HCT116 (cell line): ENCODE data around the gene CAMKK2. TPM values are rescaled to one million over a fixed set of nuclear protein-coding genes. Genes with fewer than 3 reads are reported as not detected.

Source experiments
- ATAC-seq: fragments of 200-7000 bp; cut with Tn5 transposase; 2 replicates; pipeline ENCODE4 v1.9.1; 2020; ENCODE audit warnings: mild to moderate bottlenecking, moderate library complexity
- BruUV-seq: library from RNA; stranded (reverse); fragments of 400-500 nt; replicated peaks from 2 replicates; lab custom pipeline; 2021; lab: Mats Ljungman, UMichigan
- CTCF ChIA-PET: fragments of 300-600 bp; sonication (Branson Sonifier 250); formaldehyde crosslinking; loops from one replicate; lab custom pipeline; 2021; ENCODE audit warnings: antibody characterized with exemption; lab: Charles Lee
- POLR2A ChIA-PET: fragments of 300-600, 350-600 bp; sonication (Branson Sonifier 250); formaldehyde crosslinking; loops from one replicate; lab custom pipeline; 2021; ENCODE audit warnings: antibody characterized with exemption; lab: Charles Lee
- RAD21 ChIA-PET, 2 experiments: fragments of 300-600 bp; sonication (Branson Sonifier 250); formaldehyde crosslinking; loops; one replicate each; lab custom pipeline; 2023; ENCODE audit warnings: low total read pairs in 2 of 2; ENCODE audit not compliant: uncharacterized antibody in 2 of 2, unreplicated experiment in 2 of 2, low non-redundant PET in 1 of 2; lab: Charles Lee
- DNase-seq: peaks from one replicate; pipeline ENCODE4 v3.0.0-alpha.2; 2010; ENCODE audit warnings: low read depth, low spot score
- H2AFZ ChIP-seq: fragments of 200-600 bp; shearing (Covaris generic), sonication (generic); 2 replicates; pipeline ENCODE4 v1.6.1; 2017; ENCODE audit warnings: low read depth, mixed run types, mixed read lengths, antibody characterized with exemption, low read length; ENCODE audit not compliant: poor library complexity, severe bottlenecking
- H3K27ac ChIP-seq: 2 replicates; pipeline ENCODE4 v1.5.1; 2012; ENCODE audit warnings: low read depth, low read length
- H3K27me3 ChIP-seq: fragments of 200-600 bp; sonication (generic); 2 replicates; pipeline ENCODE4 v1.6.1; 2016; ENCODE audit warnings: mixed run types, low read length, mixed read lengths; ENCODE audit not compliant: insufficient read depth
- H3K36me3 ChIP-seq, 2 experiments: fragments of 200-500 bp in 1 of 2; fragments of 200-600 bp in 1 of 2; sonication (Bioruptor generic) in 1 of 2; sonication (generic) in 1 of 2; 2 replicates each; pipeline versions ENCODE4 v1.5.1 to v1.6.1; 2014 to 2016; ENCODE audit warnings: low read length in 2 of 2, inconsistent platforms in 1 of 2, mixed read lengths in 1 of 2, mixed run types in 1 of 2; ENCODE audit not compliant: insufficient read depth in 2 of 2, control insufficient read depth in 1 of 2
- H3K4me1 ChIP-seq, 2 experiments: fragments of 200-600 bp in 1 of 2; sonication (generic) in 1 of 2; 2 replicates each; pipeline versions ENCODE4 v1.5.1 to v1.6.1; 2012 to 2017; ENCODE audit warnings: low read length in 2 of 2, inconsistent platforms in 1 of 2, mild to moderate bottlenecking in 1 of 2, mixed read lengths in 1 of 2, mixed run types in 1 of 2, moderate library complexity in 1 of 2; ENCODE audit not compliant: insufficient read depth in 2 of 2, control insufficient read depth in 1 of 2
- H3K4me2 ChIP-seq: fragments of 200-600 bp; sonication (generic); 2 replicates; pipeline ENCODE4 v1.6.1; 2017; ENCODE audit warnings: mixed run types, low read length, mixed read lengths
- H3K4me3 ChIP-seq, 2 experiments: fragments of 200-600 bp in 1 of 2; sonication (generic) in 1 of 2; replicated peaks in 1 of 2; 2 replicates each; pipeline ENCODE4 v1.5.1; 2011 to 2016; ENCODE audit warnings: low read length in 2 of 2, control low read depth in 1 of 2, low read depth in 1 of 2, mild to moderate bottlenecking in 1 of 2, mixed read lengths in 1 of 2, mixed run types in 1 of 2
- H3K79me2 ChIP-seq: fragments of 200-600 bp; sonication (generic); 2 replicates; pipeline ENCODE4 v1.6.1; 2017; ENCODE audit warnings: mild to moderate bottlenecking, mixed run types, low read length, moderate library complexity, mixed read lengths; ENCODE audit not compliant: insufficient read depth
- H3K9ac ChIP-seq: fragments of 200-600 bp; sonication (generic); 2 replicates; pipeline ENCODE4 v1.6.1; 2016; ENCODE audit warnings: low read length, mixed read lengths
- H3K9me2 ChIP-seq: fragments of 200-600 bp; sonication (generic), shearing (Covaris generic); 2 replicates; pipeline ENCODE4 v1.6.1; 2017; ENCODE audit warnings: mixed run types, mild to moderate bottlenecking, moderate library complexity; ENCODE audit not compliant: insufficient read depth
- H3K9me3 ChIP-seq, 2 experiments: fragments of 200-500 bp in 1 of 2; fragments of 200-600 bp in 1 of 2; sonication (Bioruptor generic) in 1 of 2; sonication (generic) in 1 of 2; 2 replicates each; pipeline ENCODE4 v1.6.1; 2014 to 2017; ENCODE audit warnings: low read length in 2 of 2, mixed read lengths in 2 of 2, inconsistent platforms in 1 of 2, low read depth in 1 of 2, mild to moderate bottlenecking in 1 of 2, mixed run types in 1 of 2, moderate library complexity in 1 of 2; ENCODE audit not compliant: control insufficient read depth in 1 of 2, insufficient read depth in 1 of 2
- H4K20me1 ChIP-seq: fragments of 200-600 bp; sonication (generic), shearing (Covaris generic); 2 replicates; pipeline ENCODE4 v1.6.1; 2017; ENCODE audit warnings: mixed run types, mild to moderate bottlenecking, moderate library complexity; ENCODE audit not compliant: insufficient read depth
- ATF3 ChIP-seq: IDR thresholded peaks from 2 replicates; pipeline ENCODE4 v1.6.1; 2012
- CBX3 ChIP-seq: IDR thresholded peaks from 2 replicates; pipeline ENCODE4 v1.6.1; 2012; ENCODE audit warnings: low read depth
- CEBPB ChIP-seq: IDR thresholded peaks from 2 replicates; pipeline ENCODE4 v1.6.1; 2012; ENCODE audit warnings: low read depth
- EGR1 ChIP-seq: IDR thresholded peaks from 2 replicates; pipeline ENCODE4 v1.6.1; 2012; ENCODE audit warnings: low read depth
- EZH2phosphoT487 ChIP-seq: fragments of 200-600 bp; IDR thresholded peaks from 2 replicates; pipeline ENCODE4 v1.6.1; 2018; ENCODE audit warnings: antibody characterized with exemption, borderline replicate concordance
- JUND ChIP-seq: IDR thresholded peaks from 2 replicates; pipeline ENCODE4 v1.6.1; 2012
- POLR2A ChIP-seq: IDR thresholded peaks from 2 replicates; pipeline ENCODE4 v1.7.0; 2011; ENCODE audit warnings: borderline replicate concordance; ENCODE audit not compliant: insufficient read depth, insufficient read length; ENCODE audit errors: extremely low read depth
- RAD21 ChIP-seq: IDR thresholded peaks from 2 replicates; pipeline ENCODE4 v1.6.1; 2012; ENCODE audit warnings: low read depth, mild to moderate bottlenecking
- SIN3A ChIP-seq: IDR thresholded peaks from 2 replicates; pipeline ENCODE4 v1.6.1; 2012; ENCODE audit warnings: low read depth
- SP1 ChIP-seq: IDR thresholded peaks from 2 replicates; pipeline ENCODE4 v1.6.1; 2012; ENCODE audit warnings: low read depth
- SRF ChIP-seq: IDR thresholded peaks from 2 replicates; pipeline ENCODE4 v1.6.1; 2012; ENCODE audit warnings: low read depth
- YY1 ChIP-seq: IDR thresholded peaks from 2 replicates; pipeline ENCODE4 v1.6.1; 2011; ENCODE audit warnings: low read length, low read depth, moderate library complexity, mild to moderate bottlenecking; ENCODE audit not compliant: insufficient replicate concordance; ENCODE audit errors: extremely low read depth
- ZBTB33 ChIP-seq: IDR thresholded peaks from 2 replicates; pipeline ENCODE4 v1.6.1; 2011; ENCODE audit warnings: mild to moderate bottlenecking, low read length, moderate library complexity; ENCODE audit not compliant: insufficient replicate concordance; ENCODE audit errors: extremely low read depth
- ZNF274 ChIP-seq: fragments of 200-500 bp; sonication (Bioruptor generic); IDR thresholded peaks from 2 replicates; pipeline ENCODE4 v1.6.1; 2014; ENCODE audit warnings: mild to moderate bottlenecking, low read depth, low read length, inconsistent platforms
- intact Hi-C: fragments of 100-400 bp; cut with micrococcal nuclease; formaldehyde crosslinking; loops from 2 replicates; pipeline ENCODE4 v1.10.0; 2022
- total RNA-seq: library from RNA; stranded (reverse); gene quantifications from one replicate; pipeline ENCODE4 v1.2.1, GENCODE V29; 2021; ENCODE audit not compliant: unreplicated experiment
- TF ChIP-seq, protein P1 (sequence below): IDR thresholded peaks from 2 replicates; pipeline ENCODE4 v1.6.1; 2012; ENCODE audit warnings: low read depth
- TF ChIP-seq, protein P2 (sequence below): IDR thresholded peaks from 2 replicates; pipeline ENCODE4 v1.6.1; 2012

CAMKK2 gene
- total RNA-seq, 1 experiment from 2014 or later = 33.8 TPM

GRCh38 chr12:121241156-121241970 lies 55.1 kb downstream of the CAMKK2 start (continued):
- TF ChIP-seq, protein P1, sequence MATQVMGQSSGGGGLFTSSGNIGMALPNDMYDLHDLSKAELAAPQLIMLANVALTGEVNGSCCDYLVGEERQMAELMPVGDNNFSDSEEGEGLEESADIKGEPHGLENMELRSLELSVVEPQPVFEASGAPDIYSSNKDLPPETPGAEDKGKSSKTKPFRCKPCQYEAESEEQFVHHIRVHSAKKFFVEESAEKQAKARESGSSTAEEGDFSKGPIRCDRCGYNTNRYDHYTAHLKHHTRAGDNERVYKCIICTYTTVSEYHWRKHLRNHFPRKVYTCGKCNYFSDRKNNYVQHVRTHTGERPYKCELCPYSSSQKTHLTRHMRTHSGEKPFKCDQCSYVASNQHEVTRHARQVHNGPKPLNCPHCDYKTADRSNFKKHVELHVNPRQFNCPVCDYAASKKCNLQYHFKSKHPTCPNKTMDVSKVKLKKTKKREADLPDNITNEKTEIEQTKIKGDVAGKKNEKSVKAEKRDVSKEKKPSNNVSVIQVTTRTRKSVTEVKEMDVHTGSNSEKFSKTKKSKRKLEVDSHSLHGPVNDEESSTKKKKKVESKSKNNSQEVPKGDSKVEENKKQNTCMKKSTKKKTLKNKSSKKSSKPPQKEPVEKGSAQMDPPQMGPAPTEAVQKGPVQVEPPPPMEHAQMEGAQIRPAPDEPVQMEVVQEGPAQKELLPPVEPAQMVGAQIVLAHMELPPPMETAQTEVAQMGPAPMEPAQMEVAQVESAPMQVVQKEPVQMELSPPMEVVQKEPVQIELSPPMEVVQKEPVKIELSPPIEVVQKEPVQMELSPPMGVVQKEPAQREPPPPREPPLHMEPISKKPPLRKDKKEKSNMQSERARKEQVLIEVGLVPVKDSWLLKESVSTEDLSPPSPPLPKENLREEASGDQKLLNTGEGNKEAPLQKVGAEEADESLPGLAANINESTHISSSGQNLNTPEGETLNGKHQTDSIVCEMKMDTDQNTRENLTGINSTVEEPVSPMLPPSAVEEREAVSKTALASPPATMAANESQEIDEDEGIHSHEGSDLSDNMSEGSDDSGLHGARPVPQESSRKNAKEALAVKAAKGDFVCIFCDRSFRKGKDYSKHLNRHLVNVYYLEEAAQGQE = no peak
- no peak for TF ChIP-seq ZBTB33

GRCh38 chr12:121240484-121241101 lies 55.9 kb downstream of the CAMKK2 start:
- Histone ChIP-seq H3K27me3 (no peaks in the 10 kb centered on the region), H3K36me3 (peaks cover 2 to 8% of the 10 kb centered on the region in 2 experiments; a peak in 3 of 4 replicates), H3K9ac (no peak overlapping the region), H3K4me1 (no peaks in the 10 kb centered on the region), H2AFZ (no peak overlapping the region)
- no peak for TF ChIP-seq EGR1
- no peak for TF ChIP-seq CBX3
- no peak for TF ChIP-seq SP1
- TF ChIP-seq POLR2A = no peak
- TF ChIP-seq EZH2phosphoT487 = no peak
- no peak for TF ChIP-seq ZNF274
- TF ChIP-seq RAD21 = no peak
- TF ChIP-seq, protein P2, sequence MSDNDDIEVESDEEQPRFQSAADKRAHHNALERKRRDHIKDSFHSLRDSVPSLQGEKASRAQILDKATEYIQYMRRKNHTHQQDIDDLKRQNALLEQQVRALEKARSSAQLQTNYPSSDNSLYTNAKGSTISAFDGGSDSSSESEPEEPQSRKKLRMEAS = no peak
- TF ChIP-seq ATF3 = no peak
- no peak for TF ChIP-seq YY1
- TF ChIP-seq JUND = no peak
- TF ChIP-seq CEBPB = no peak
- no peak for TF ChIP-seq SIN3A
- TF ChIP-seq ZBTB33 = no peak
- no peak for TF ChIP-seq SRF
- TF ChIP-seq, all 23 proteins: peak for 0
- POLR2A ChIA-PET = no interaction called here
- intact Hi-C loops = no loop called here
- Histone ChIP-seq H4K20me1 (no peaks in the 10 kb centered on the region), H3K27ac (no peak overlapping the region), H3K9me3 (no peaks in the 10 kb centered on the region), H3K79me2 (no peaks in the 10 kb centered on the region), H3K4me3 (no peak overlapping the region), H3K4me2 (no peak overlapping the region), H3K9me2 (no peaks in the 10 kb centered on the region)
- BruUV-seq = no TSS peak
- CTCF ChIA-PET = no interaction called here
- RAD21 ChIA-PET = no interaction called here
- DNase-seq = no peak
- no peak for ATAC-seq
